Measurements from ENCODE around the gene RYR1.
A peak's percentile ranks its signal among the peaks of the same experiment; 100 is the strongest.

RYR1 gene

DNA sequence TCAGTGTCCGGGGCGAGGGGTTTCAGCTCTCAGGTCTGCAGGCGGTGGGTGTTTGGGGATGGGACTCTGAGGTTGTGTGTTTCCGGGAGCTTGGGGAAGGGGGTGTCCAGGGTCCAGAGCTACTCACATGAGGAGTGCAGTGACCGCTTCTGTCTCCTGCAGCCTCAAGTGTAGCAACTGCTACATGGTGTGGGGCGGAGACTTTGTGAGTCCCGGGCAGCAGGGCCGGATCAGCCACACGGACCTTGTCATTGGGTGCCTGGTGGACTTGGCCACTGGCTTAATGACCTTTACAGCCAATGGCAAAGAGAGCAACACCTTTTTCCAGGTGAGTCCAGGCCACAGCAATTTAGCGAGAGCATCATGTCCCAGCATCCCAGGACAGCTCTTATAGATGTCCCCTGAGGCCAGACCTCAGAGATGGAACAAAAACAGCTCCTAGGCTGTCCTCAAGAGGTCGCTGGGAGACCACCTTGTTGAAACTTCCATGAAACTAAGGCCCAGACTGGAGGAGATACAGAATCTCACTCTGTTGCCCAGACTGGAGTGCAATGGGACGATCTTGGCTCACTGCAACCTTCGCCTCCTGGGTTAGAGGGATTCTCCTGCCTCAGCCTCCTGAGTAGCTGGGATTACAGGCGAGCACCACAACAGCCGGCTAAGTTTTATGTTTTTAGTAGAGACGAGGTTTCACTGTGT, 44.9 kb downstream of the RYR1 start:
- no peak for DNase-seq
- Mint-ChIP-seq H3K36me3 (ENCODE audit: low read depth) (no peaks in the 10 kb centered on the region), H3K4me1 (peaks cover 8% of the 10 kb centered on the region), H3K9me3 (no peaks in the 10 kb centered on the region), H3K27me3 (ENCODE audit: low read depth, poor library complexity) (peaks cover 3% of the 10 kb centered on the region), H3K27ac (no peak overlapping the region), H3K4me3 (no peak overlapping the region)
- TF ChIP-seq CTCF (IDR thresholded peaks at IDR 0.05) = peak; percentile 38

- Mint-ChIP-seq H3K4me1 (peaks cover 8% of the 10 kb centered on the region), H3K4me3 (no peak overlapping the region), H3K27me3 (ENCODE audit: low read depth, poor library complexity) (no peaks in the 10 kb centered on the region), H3K36me3 (ENCODE audit: low read depth) (peaks cover 19% of the 10 kb centered on the region), H3K9me3 (no peaks in the 10 kb centered on the region), H3K27ac (no peak overlapping the region)
- TF ChIP-seq CTCF (IDR thresholded peaks at IDR 0.05) = no peak
- DNase-seq = no peak
Measured at GRCh38 chr19:38482496-38482895, 49.0 kb downstream of the RYR1 start.

- TF ChIP-seq CTCF (IDR thresholded peaks at IDR 0.05) = no peak
- Mint-ChIP-seq H3K27me3 (ENCODE audit: low read depth, poor library complexity) (no peaks in the 10 kb centered on the region), H3K4me3 (no peak overlapping the region), H3K9me3 (peaks cover 2% of the 10 kb centered on the region), H3K4me1 (peaks cover 3% of the 10 kb centered on the region), H3K36me3 (ENCODE audit: low read depth) (peaks cover 22% of the 10 kb centered on the region), H3K27ac (no peak overlapping the region)
- DNase-seq = no peak
Measured at GRCh38 chr19:38483016-38483630, 49.6 kb downstream of the RYR1 start.

DNA sequence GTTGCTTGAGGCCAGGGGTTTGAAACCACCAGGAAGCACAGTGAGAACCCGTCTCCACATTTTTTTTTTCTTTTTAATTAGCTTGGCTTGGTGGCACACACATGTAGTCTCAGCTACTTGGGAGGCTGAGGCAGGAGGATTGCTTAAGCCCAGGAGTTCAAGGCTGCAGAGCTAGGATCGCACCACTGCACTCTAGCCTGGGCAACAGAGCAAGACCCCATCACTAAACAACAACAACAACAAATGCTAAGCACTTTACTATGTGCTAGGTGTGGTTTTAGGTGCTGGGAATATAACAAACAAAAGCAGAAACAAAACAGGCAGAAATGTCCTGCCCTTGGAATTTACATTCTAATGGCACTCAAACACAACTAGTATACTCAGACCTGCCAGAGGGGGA, 51.3 kb downstream of the RYR1 start:
- DNase-seq = no peak
- Mint-ChIP-seq H3K27ac (no peak overlapping the region), H3K4me1 (no peaks in the 10 kb centered on the region), H3K4me3 (no peak overlapping the region), H3K27me3 (ENCODE audit: low read depth, poor library complexity) (no peaks in the 10 kb centered on the region), H3K36me3 (ENCODE audit: low read depth) (peaks cover 31% of the 10 kb centered on the region), H3K9me3 (peaks cover 4% of the 10 kb centered on the region)
- no peak for TF ChIP-seq CTCF (IDR thresholded peaks at IDR 0.05)

DNA sequence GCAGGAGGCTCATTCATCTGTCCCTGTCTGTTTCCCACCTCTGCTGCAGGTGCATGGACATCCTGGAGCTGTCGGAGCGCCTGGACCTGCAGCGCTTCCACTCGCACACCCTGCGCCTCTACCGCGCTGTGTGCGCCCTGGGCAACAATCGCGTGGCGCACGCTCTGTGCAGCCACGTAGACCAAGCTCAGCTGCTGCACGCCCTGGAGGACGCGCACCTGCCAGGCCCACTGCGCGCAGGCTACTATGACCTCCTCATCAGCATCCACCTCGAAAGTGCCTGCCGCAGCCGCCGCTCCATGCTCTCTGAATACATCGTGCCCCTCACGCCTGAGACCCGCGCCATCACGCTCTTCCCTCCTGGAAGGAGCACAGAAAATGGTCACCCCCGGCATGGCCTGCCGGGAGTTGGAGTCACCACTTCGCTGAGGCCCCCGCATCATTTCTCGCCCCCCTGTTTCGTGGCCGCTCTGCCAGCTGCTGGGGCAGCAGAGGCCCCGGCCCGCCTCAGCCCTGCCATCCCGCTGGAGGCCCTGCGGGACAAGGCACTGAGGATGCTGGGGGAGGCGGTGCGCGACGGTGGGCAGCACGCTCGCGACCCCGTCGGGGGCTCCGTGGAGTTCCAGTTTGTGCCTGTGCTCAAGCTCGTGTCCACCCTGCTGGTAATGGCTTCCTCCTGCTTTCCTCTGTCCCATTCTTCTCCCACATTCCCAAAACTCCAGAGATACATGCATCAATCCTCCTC, 52.2 kb downstream of the RYR1 start:
- no peak overlapping the region for H3K4me3 Mint-ChIP-seq
- no peak overlapping the region for H3K27ac Mint-ChIP-seq
- no peaks in the 10 kb centered on the region for H3K4me1 Mint-ChIP-seq
- H3K27me3 Mint-ChIP-seq (ENCODE audit: low read depth, poor library complexity) = no peaks in the 10 kb centered on the region
- H3K9me3 Mint-ChIP-seq = peaks cover 12% of the 10 kb centered on the region
- DNase-seq = no peak
- H3K36me3 Mint-ChIP-seq (ENCODE audit: low read depth) = peaks cover 38% of the 10 kb centered on the region
- no peak for TF ChIP-seq CTCF (IDR thresholded peaks at IDR 0.05)

All from nephron progenitor cell (in vitro differentiated cells).